GM18511 (cell line): ENCODE results near the gene MAGEB6.
"Not testable (repeated sequence)": the region's sequence is repeated elsewhere in the genome, so short reads cannot be mapped to it uniquely, and the experiment has no call there.

Experiments used
- ATAC-seq: cut with Tn5 transposase; IDR thresholded peaks from one replicate; pipeline ENCODE4 v1.9.1; 2021; ENCODE audit warnings: mild to moderate bottlenecking, moderate library complexity; ENCODE audit not compliant: unreplicated experiment

MAGEB6 gene

GRCh38 chrX:26192204-26192603 lies at the start of gene MAGEB6:
Gene MAGEB6, plus strand, starts transcription at chrX:26192440. Its CDS starts 1,407 bp downstream, at chrX:26193847.
- ATAC-seq: no peak

GRCh38 chrX:26146024-26146423 lies 46.2 kb upstream of the MAGEB6 start:
- no peak for ATAC-seq

DNA sequence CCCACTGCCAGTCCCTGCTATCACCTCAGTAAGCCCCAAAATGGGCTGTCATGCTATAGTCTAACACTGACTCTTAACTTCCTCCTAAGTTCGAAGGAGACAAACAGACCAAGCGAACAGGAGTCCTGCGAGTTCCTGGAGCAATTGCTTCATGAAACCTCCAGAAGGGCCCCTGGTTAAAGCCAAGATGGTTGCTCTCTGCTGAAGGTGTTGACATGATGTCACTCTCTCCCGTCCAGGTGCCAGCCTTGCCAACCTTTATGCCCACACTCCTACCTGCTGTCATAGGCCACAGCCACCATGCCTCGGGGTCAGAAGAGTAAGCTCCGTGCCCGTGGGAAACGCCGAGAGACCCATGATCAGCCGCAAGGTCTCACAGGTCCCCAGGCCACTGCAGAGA lies 31.9 kb upstream of the MAGEB6 start, which contains the start of gene MAGEB6B:
Gene MAGEB6B, plus strand, starts transcription at position 301 of the 400 bp plus-strand sequence. Its CDS starts 0 bp downstream, at position 301.
- no peak for ATAC-seq

- no peak for ATAC-seq
These were observed 11.3 kb downstream of the MAGEB6 start for GRCh38 chrX:26203561-26203960.

DNA sequence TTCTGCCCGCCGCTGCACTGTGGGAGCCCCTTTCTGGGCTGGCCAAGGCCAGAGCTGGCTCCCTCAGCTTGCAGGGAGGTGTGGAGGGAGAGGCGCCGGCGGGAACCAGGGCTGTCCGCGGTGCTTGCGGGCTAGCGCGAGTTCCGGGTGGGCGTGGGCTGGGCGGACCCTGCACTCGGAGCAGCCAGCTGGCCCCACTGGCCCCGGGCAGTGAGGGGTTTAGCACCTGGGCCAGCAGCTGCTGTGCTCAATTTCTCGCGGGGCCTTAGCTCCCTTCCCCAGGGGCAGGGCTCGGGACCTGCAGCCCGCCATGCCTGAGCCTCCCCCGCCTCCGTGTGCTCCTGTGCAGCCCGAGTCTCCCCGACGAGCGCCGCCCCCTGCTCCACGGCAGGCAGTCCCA lies 12.5 kb downstream of the MAGEB6 start:
- ATAC-seq: not testable (repeated sequence)

DNA sequence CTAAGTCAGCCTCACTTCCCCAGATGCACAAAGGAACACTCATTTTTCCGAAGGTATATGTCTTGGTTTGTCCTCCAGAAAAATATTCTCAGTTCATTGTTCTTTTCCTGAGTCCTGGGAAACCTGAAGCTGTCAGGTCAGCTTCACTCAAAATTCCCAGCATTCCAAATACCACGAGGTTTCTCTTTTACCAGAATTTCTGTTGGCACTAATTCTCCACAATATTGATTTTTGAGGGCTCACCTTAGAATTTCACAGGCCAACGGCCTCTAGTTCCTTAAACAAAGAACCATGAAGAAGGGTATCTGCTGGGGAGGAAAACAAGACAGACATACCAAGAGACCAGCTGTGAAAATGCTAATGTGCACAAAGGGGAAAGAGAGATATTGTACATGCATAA lies 15.8 kb downstream of the MAGEB6 start:
- ATAC-seq: no peak

GRCh38 chrX:26215869-26216268 lies 23.6 kb downstream of the MAGEB6 start, which contains the start of gene MAGEB5:
Gene MAGEB5, plus strand, starts transcription at chrX:26216169. Its CDS starts 1,133 bp downstream, at chrX:26217302.
- no peak for ATAC-seq

DNA sequence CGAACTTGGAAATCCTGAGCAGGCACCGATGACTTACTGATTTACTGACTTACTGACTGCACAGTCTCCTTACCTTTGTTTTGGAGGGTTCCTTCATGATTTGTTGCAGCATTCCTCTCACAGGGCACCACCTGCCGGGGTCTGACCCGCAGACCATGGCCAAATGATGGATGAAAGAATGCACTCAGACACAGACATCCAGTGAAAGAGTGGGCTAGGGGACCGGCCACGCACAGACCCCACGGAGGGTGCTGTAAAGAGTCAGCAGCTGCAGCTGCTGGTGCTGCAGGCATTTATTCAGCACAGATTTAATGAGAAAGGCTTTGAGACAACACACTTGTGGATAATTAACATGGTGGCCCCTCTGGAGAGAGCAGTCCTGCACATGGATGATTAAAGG lies 27.1 kb downstream of the MAGEB6 start:
- no peak for ATAC-seq

GRCh38 chrX:26234177-26234576 lies 41.9 kb downstream of the MAGEB6 start:
- no peak for ATAC-seq
